CD4-positive, alpha-beta T cell treated with Interleukin-10 for 1 hour (primary cell): ENCODE results near the gene INPP5B.

Source experiments
- DNase-seq: peaks from one replicate; pipeline ENCODE4 v3.0.0-alpha.2; 2020

The INPP5B gene

DNA sequence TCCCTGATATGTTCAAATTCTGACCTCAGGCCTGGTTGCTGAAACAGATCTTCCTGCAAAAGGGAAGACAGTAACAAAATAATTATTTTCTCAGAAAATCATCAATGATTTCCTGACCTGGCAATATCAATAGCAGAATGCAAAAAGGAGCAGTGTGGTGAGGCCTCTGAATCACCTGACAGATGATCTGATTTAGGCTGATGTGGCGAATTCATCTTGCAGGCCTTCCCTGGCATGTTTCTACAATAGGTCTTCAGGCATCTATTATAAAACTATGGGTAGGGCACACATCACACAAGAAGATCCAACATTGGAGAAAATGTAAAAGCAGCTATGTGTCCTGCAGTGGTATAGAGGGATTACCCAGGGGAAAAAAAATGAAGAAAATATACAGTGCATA, 80.4 kb downstream of the INPP5B start:
- DNase-seq, result no peak

DNA sequence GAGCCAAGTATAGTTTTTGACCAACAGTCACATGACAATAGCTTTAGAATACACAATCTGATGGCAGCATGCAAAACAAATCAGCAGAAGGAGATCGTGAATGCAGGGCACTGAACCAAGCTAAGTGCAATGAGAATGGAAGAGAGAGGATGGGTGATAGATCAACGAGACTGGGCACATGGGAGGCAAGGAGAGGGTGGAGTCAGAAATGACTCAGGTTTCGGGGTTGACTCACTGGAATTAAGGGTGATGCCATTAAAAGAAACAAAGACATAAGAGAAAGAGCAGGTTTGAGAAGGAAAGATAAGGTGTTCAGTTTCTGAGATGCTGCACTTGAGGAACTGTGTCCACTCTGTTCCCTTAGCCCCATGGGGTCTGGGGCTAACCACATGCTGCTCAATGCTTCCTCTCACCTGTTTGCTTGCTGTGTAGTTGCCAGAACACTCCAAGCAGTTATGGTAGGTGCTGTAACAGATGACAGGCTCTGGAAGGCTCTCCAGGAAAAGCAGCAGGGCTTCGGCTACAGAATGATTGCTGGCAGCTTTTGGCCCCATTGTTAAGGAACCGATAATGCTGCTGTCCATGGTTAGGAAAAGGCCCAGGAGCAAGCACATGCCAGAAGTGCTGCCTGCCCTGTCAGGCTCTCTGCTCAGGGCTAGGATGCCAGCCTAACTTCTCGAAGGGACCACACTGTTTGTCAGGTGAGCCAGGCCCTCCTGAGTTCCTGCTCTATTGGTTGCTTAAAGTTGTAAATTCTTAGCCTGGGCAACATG, 81.3 kb downstream of the INPP5B start:
- DNase-seq, result no peak

DNA sequence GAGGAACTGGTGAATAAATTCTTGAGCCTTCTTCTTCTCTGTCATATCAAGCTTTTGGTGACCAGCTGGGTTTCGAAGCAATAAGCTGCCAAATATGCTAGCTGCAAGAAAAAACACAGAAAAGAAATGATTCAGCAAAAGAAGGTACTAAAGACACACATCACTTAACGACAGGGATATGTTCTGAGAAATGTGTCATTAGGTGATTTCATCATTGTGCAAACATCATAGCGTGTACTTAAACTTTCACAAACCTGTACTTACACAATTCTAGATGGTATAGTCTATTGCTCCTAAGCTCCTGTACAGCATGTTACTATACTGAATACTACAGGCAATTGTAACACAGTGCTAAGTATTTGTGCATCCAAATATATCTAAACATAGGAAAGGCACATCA, 84.5 kb downstream of the INPP5B start:
- DNase-seq, result no peak

DNA sequence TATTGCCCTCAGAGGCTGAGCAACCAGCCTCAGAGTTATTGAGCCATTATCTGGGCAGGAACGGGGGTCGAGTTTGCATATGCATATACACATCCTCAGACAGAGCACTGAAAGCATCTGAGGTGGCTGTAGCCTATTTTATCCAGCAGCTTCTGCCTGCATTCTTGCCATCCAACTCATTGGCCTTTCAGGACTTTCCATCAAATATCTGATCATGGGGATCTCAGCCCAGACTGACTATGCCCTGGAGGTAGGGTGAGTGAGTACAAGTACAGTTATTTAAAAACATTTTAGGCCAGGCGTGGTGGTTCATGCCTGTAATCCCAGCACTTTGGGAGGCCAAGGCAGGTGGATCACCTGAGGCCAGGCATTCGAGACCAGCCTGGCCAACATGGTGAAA, 85.7 kb downstream of the INPP5B start:
- no peak for DNase-seq

- DNase-seq, result no peak
Measured at GRCh38 chr1:37860346-37860666, 86.5 kb downstream of the INPP5B start.

DNA sequence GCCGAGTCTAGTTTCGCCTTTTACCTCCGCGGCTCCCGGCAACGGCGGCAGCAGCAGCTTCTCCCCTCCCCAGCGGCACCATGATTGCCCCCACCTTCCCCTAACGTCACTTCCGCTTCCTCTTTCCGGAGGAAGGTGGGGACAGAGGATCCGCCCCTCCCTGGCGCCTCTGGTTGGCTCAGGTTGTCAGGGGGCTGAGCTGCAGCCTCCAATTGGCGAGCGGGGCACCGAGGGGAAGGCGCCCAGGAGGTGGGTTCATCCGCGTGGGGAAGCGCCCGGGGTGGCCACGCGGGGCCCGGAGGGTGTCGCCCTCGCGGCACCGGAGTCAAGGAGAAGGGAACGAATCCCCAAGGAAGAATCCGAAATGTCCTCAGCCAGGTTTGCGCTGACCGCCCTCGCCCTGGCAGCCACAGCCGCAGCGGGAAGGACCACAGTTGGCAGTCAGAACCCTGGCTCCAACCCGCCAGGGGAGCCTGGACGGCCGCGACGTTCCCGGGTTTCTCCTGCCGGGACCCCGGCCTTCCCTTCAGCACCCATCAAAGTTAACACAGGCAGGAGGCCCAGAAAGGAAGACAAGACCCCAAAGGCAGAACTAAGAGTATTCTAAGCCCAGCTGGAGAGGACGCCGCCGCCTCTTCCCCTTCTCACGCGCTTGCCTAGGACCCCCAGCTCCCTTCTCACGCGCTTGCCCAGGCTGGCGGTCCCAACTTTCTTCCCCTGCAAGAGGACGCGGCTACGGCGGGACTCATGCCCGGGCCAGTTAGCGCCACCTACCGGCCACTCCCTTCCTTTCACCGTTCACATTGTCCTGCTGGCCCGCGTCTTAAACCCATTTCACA, 87.1 kb downstream of the INPP5B start, which contains the start of gene MTF1:
TSS of gene MTF1 (minus strand) at position 86 of the 839 bp plus-strand sequence. CDS start 1,934 bp downstream, outside the sequence.
- peak; percentile 97 for DNase-seq

DNA sequence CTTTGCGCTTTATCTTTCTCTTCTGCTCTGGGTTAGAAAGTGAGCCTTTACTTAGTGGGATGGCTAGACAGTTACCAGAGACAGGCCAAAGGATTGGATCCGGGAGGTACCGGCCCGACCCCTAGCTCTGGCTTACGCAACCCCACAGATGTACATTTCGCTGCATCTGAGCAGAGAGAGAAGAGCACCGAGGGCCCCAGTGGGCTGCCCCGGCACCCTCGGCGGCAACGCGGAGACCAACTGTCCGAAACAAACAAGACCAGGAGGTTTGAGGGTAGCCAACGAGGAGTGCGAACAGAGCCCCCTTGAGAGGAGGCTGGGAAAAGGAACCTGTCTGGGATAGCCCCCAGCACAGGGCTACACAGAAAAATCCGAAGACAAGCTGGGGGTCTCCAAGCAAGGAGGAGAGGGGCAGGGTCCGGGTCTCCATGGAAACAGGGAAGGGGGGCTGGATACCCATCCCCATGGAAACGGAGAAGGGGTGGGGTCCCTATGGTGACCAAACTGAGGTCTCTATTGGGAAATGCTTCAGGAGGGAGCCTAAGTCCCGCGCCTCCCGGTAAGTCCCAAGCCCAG, 87.8 kb downstream of the INPP5B start:
- DNase-seq, result no peak

DNA sequence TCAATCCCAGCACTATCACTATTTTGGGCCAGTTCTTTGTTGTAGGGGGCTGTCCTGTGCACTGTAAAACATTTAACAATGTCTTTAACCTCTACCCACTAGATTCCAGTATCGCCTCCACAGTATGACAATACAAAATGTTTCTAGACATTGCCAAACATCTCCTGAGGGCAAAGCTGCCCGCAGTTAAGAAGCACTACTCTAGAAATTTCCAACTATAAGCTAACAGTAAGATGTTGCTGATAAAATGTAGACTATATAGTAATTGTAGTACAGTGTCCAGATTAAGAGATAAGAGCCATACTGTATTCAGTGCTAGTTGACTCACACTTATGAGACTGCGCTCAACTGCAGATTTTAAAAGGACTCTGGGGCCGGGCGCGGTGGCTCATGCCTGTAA, 92.4 kb downstream of the INPP5B start:
- no peak for DNase-seq

GRCh38 chr1:37853157-37853556, 93.7 kb downstream of the INPP5B start:
- DNase-seq, result no peak

DNA sequence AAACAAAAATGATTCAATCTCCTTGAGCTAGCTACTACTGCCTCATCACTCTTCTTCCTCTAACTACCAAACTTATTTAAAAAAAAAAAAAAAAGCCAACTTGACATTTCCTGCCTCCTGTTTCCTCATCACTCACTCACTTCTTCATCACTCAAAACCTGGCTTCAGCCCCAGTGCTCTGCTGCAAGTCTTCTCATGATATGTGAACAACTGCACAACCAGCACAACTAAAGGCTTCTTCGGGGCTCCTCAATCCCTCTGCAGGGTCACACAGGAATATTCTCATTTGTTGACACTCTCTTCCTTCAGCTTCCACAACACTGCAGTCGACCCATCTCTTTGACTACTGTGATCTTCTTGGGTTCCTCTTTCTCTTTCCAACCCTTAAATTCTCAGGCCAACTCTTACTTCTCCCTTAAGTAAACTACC, 95.1 kb downstream of the INPP5B start:
- no peak for DNase-seq

GRCh38 chr1:37851262-37851661, 95.6 kb downstream of the INPP5B start:
- DNase-seq, result no peak

- DNase-seq, result no peak
Measured at GRCh38 chr1:37850352-37850955, 96.4 kb downstream of the INPP5B start.

- no peak for DNase-seq
Measured at GRCh38 chr1:37849480-37849879, 97.4 kb downstream of the INPP5B start.

DNA sequence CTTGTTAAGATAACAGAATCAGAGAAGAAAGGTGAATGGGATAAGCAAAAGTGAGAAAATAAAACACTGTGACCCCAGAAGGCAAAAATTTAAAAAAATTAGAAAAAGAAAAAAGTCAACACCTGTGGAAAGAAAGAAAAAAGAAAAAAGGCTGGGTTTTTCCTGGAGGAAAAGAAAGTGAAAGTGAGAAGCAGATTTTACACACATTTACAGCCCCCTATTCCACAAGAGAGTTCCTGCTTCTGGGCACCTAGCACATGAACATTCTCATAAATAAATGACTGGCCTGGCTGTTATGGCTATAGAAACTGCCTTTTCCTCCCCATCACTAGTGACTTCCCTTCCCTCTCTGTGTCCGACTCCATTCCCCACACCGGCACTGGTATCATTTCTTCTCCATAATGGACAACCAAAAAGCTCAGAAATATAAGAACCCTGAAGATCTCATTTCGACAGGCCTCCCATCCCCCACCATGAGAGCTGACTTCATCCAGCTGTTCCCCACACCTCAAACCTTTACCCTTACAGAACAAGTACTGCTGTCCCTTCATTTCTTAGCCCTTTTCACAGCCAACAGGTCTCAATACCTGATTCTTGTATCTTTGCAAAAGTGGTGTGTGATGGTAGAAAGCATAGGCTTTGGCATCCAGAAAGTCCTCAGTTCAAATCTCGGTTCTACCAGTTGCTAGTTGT, 100.1 kb downstream of the INPP5B start:
- DNase-seq, result no peak

- DNase-seq, result no peak
Measured at GRCh38 chr1:37845786-37846185, 101.1 kb downstream of the INPP5B start.

- no peak for DNase-seq
Measured at GRCh38 chr1:37845049-37845646, 101.7 kb downstream of the INPP5B start.

- no peak for DNase-seq
Measured at GRCh38 chr1:37844536-37844935, 102.3 kb downstream of the INPP5B start.

- no peak for DNase-seq
Measured at GRCh38 chr1:37841652-37842051, 105.2 kb downstream of the INPP5B start.

DNA sequence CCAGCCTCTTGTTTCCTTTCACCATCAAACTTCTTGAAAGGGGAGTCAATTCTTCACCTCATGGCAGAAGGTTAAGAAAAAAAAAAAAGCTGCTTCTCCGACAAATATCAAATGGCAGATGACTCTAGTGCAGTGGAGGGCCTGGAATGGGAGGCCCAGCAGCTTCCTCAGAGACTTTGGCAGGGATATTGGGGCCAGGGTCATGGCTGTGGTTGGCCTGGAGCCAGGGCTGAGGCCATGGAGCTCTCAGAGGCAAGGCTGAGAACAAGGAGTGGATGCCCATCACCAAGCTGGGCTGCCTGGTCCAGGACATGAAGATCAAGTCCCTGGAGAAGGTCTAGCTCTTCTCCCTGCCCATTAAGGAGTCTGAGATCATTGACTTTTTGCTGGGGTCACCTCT, 106.1 kb downstream of the INPP5B start:
- no peak for DNase-seq

DNA sequence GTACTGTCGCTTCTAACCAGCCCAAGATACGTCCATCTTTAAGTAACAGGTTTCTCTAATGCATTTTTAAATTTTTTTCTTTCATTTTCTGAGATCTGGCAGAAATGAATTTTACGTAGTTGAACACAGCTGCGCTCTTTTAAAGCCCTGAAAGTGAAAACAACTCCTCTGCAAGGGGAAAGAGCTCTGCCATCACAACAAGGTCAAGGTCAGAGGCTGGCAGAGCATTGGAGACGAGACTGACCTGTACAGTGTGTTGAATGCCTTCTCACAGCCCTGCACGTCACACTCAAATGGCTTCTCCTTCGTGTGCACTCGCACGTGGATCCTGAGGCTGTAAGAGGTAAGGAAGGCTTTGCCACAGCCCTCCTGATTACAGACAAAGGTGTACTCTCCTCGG, 107.2 kb downstream of the INPP5B start:
- DNase-seq, result no peak

- no peak for DNase-seq
Measured at GRCh38 chr1:37836788-37837187, 110.1 kb downstream of the INPP5B start.

DNA sequence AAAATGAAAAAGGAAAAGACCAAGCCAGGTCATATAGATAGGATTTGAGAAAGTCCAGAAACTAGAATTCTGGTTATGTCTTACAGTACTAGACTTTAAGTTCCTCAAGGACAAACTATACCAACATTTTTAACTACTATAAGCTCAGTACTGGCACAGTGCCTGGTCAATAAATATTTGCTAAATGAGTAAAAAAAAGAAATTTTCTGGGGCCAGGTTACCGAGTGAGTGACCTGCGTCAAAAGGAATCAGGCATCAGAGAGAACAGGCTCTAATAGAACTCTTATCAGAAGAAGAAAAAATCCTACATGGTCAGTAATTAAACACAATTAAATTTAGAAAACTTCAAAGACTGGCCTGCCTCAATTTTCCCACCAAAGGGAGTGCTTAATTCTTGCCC, 115.0 kb downstream of the INPP5B start:
- DNase-seq, result no peak
